GM12878 (cell line): ENCODE data around the gene EXOC4. TPM values are rescaled to one million over a fixed set of nuclear protein-coding genes. Genes with fewer than 3 reads are reported as not detected.

Experiments
- ATAC-seq: fragments of 200-7000 bp; cut with Tn5 transposase; 3 replicates; pipeline ENCODE4 v1.9.1; 2020; ENCODE audit warnings: mild to moderate bottlenecking, moderate library complexity
- BruUV-seq: library from RNA; stranded (reverse); fragments of 400-500 nt; replicated peaks from 2 replicates; lab custom pipeline; 2021; lab: Mats Ljungman, UMichigan
- CTCF ChIA-PET: fragments of 300-600 bp; sonication (Branson Sonifier 250); formaldehyde crosslinking; extraction: SDS; loops from one replicate; lab custom pipeline; 2021; ENCODE audit warnings: inconsistent platforms; lab: Yijun Ruan, JAX
- POLR2A ChIA-PET: fragments of 350-600 bp; formaldehyde crosslinking; extraction: SDS; loops from one replicate; lab custom pipeline; 2021; ENCODE audit warnings: inconsistent platforms; lab: Charles Lee
- RAD21 ChIA-PET: fragments of 300-600 bp; sonication (Branson Sonifier 250); formaldehyde crosslinking; loops from one replicate; lab custom pipeline; 2023; ENCODE audit warnings: antibody characterized with exemption; ENCODE audit not compliant: unreplicated experiment; lab: Charles Lee
- SMC1A ChIA-PET: fragments of 300-600 bp; sonication (Branson Sonifier 250); formaldehyde crosslinking; loops from one replicate; lab custom pipeline; 2023; ENCODE audit not compliant: unreplicated experiment, uncharacterized antibody; lab: Charles Lee
- DNase-seq: peaks from one replicate; pipeline ENCODE4 v3.0.0-alpha.2; 2011; ENCODE audit warnings: low read depth, low spot score
- FAIRE-seq: peaks from 3 replicates; lab custom pipeline; 2011; peaks lifted over from hg19 to GRCh38; lab: Jason Lieb, UNC
- H2AFZ ChIP-seq: 2 replicates; pipeline ENCODE4 v1.6.0; 2011; ENCODE audit warnings: low read depth, low read length, control low read depth; ENCODE audit not compliant: control insufficient read depth
- H3K27ac ChIP-seq: 2 replicates; pipeline ENCODE4 v1.5.1; 2011; ENCODE audit warnings: control low read depth; ENCODE audit not compliant: control insufficient read depth, insufficient read depth
- H3K27me3 ChIP-seq, 2 experiments: replicated peaks in 1 of 2; 2 replicates each; pipeline versions ENCODE4 v1.6.0 to v1.6.1; 2011; ENCODE audit warnings: low read length in 1 of 2; ENCODE audit not compliant: control insufficient read depth in 2 of 2, insufficient read depth in 2 of 2
- H3K36me3 ChIP-seq, 2 experiments: 2 replicates each; pipeline ENCODE4 v1.5.1; 2011; ENCODE audit warnings: low read length in 1 of 2; ENCODE audit not compliant: control insufficient read depth in 2 of 2, insufficient read depth in 2 of 2
- H3K4me1 ChIP-seq: 2 replicates; pipeline ENCODE4 v1.6.1; 2011; ENCODE audit warnings: mild to moderate bottlenecking, low read length, moderate library complexity, mixed read lengths; ENCODE audit not compliant: control insufficient read depth, insufficient read depth
- H3K4me2 ChIP-seq: 2 replicates; pipeline ENCODE4 v1.6.0; 2011; ENCODE audit warnings: control low read depth; ENCODE audit not compliant: control insufficient read depth, insufficient read depth
- H3K4me3 ChIP-seq: fragments of 200-600 bp; sonication (generic); 2 replicates; pipeline ENCODE4 v1.5.1; 2016
- H3K79me2 ChIP-seq: 2 replicates; pipeline ENCODE4 v1.6.0; 2011; ENCODE audit warnings: low read length; ENCODE audit not compliant: control insufficient read depth, insufficient read depth
- H3K9ac ChIP-seq: 2 replicates; pipeline ENCODE4 v1.8.0; 2011; ENCODE audit warnings: low read length, control low read depth, mixed read lengths; ENCODE audit not compliant: control insufficient read depth, insufficient read depth
- H3K9me3 ChIP-seq: replicated peaks from 3 replicates; pipeline ENCODE4 v1.5.1; 2011; ENCODE audit warnings: mild to moderate bottlenecking, low read length; ENCODE audit not compliant: control insufficient read depth, insufficient read depth
- H4K20me1 ChIP-seq: 2 replicates; pipeline ENCODE4 v1.6.0; 2011; ENCODE audit not compliant: control insufficient read depth, insufficient read depth
- ASH2L ChIP-seq: fragments of 300-600, 200-600 bp; sonication (generic); IDR thresholded peaks from 2 replicates; pipeline ENCODE4 v1.6.1; 2017; ENCODE audit warnings: low read depth, mild to moderate bottlenecking, borderline replicate concordance
- BHLHE40 ChIP-seq, 2 experiments: fragments of 450-650 bp in 1 of 2; IDR thresholded peaks; 2 replicates each; pipeline ENCODE4 v1.6.1; 2011 to 2017; ENCODE audit warnings: low read depth in 2 of 2, borderline replicate concordance in 1 of 2, improper control_type of control experiment in 1 of 2, low read length in 1 of 2, mild to moderate bottlenecking in 1 of 2
- CBFB ChIP-seq: IDR thresholded peaks from 2 replicates; pipeline ENCODE4 v1.6.1; 2016; ENCODE audit warnings: antibody characterized with exemption, low read depth
- CEBPB ChIP-seq, 2 experiments: fragments of 150-350 bp in 1 of 2; IDR thresholded peaks; 2 replicates each; pipeline ENCODE4 v1.6.1; 2012 to 2014; ENCODE audit warnings: low read depth in 2 of 2, low read length in 2 of 2, borderline replicate concordance in 1 of 2, inconsistent platforms in 1 of 2
- JUND ChIP-seq: IDR thresholded peaks from 2 replicates; pipeline ENCODE4 v1.6.1; 2012; ENCODE audit warnings: low read depth, mild to moderate bottlenecking, low read length, improper control_type of control experiment, moderate library complexity
- MAX ChIP-seq: IDR thresholded peaks from 2 replicates; pipeline ENCODE4 v1.6.1; 2012; ENCODE audit warnings: low read depth, low read length, improper control_type of control experiment
- NFYB ChIP-seq: IDR thresholded peaks from 2 replicates; pipeline ENCODE4 v1.6.1; 2011; ENCODE audit warnings: low read depth, mild to moderate bottlenecking, low read length, improper control_type of control experiment, moderate library complexity; ENCODE audit not compliant: insufficient read depth
- NRF1 ChIP-seq: conservative IDR thresholded peaks from 2 replicates; pipeline ENCODE4 v1.6.1; 2011; ENCODE audit warnings: mild to moderate bottlenecking, low read depth, low read length, improper control_type of control experiment
- PRDM15 ChIP-seq: fragments of 450-650 bp; formaldehyde crosslinking; IDR thresholded peaks from 2 replicates; pipeline ENCODE4 v1.4.0; 2020; ENCODE audit warnings: mild to moderate bottlenecking, moderate library complexity
- SMAD5 ChIP-seq: IDR thresholded peaks from 2 replicates; pipeline ENCODE4 v1.6.1; 2016; ENCODE audit warnings: antibody characterized with exemption, low read depth
- SRF ChIP-seq, 2 experiments: IDR thresholded peaks; 2 replicates each; pipeline ENCODE4 v1.6.1; 2011; ENCODE audit warnings: low read depth in 2 of 2, low read length in 2 of 2, mild to moderate bottlenecking in 1 of 2, moderate library complexity in 1 of 2
- TBL1XR1 ChIP-seq: IDR thresholded peaks from 2 replicates; pipeline ENCODE4 v1.6.1; 2012; ENCODE audit warnings: low read depth, low read length, improper control_type of control experiment
- TCF7 ChIP-seq: IDR thresholded peaks from 2 replicates; pipeline ENCODE4 v1.6.1; 2014; ENCODE audit warnings: antibody characterized with exemption, borderline replicate concordance
- WGBS: methylation state at CpG from one replicate; pipeline ENCODE4 v1.1.6; 2016; ENCODE audit warnings: low lambda C conversion rate; ENCODE audit not compliant: insufficient replicate concordance, insufficient coverage; ENCODE audit errors: missing lambda C conversion rate; 5-methylcytosine and 5-hydroxymethylcytosine counted together
- in situ Hi-C: fragments of 300-500 bp; cut with MboI; formaldehyde crosslinking; loops from 9 replicates; pipeline ENCODE4 v1.14.3; 2018; ENCODE audit warnings: mixed read lengths
- intact Hi-C: fragments of 100-400 bp; cut with micrococcal nuclease; formaldehyde crosslinking; loops from one replicate; pipeline ENCODE4 v1.14.2; 2022; ENCODE audit not compliant: unreplicated experiment
- polyA plus RNA-seq, 11 experiments: library from polyadenylated mRNA; depleted of rRNA in 4 of 11; unstranded in 6 of 11; stranded (reverse) in 5 of 11; fragments of >200 nt; fragmentation: Nextera tagmentation in 4 of 11; fragmentation: Illumina TruSeq in 1 of 11; extraction: Ambion mirVana in 4 of 11; extraction: Trizol in 1 of 11; gene quantifications; 1 replicate in 1 of 11; 2 replicates in 10 of 11; pipeline versions ENCODE4 v1.2.1 to v1.2.3, GENCODE V29; 2011 to 2016; ENCODE audit warnings: inconsistent platforms in 2 of 11, missing spikeins in 2 of 11, low read depth in 1 of 11
- total RNA-seq, 4 experiments: library from RNA; depleted of rRNA in 3 of 4; stranded (reverse); fragments of >200 nt in 3 of 4; fragmentation: Illumina TruSeq in 1 of 4; extraction: Trizol in 1 of 4; gene quantifications; 2 replicates each; pipeline versions ENCODE4 v1.2.1 to v1.2.3, GENCODE V29; 2013 to 2021
- TF ChIP-seq, protein P1 (sequence below): fragments of 450-650 bp; IDR thresholded peaks from 2 replicates; pipeline ENCODE4 v1.6.1; 2016; ENCODE audit warnings: mild to moderate bottlenecking, moderate library complexity, borderline replicate concordance

EXOC4 gene
- total and polyA plus RNA-seq, 10 of the 15 experiments (the other 5 are each of a cell fraction or from before 2014, with no cell fraction given), result 13.2 to 44.5 (median 29.6) TPM

DNA sequence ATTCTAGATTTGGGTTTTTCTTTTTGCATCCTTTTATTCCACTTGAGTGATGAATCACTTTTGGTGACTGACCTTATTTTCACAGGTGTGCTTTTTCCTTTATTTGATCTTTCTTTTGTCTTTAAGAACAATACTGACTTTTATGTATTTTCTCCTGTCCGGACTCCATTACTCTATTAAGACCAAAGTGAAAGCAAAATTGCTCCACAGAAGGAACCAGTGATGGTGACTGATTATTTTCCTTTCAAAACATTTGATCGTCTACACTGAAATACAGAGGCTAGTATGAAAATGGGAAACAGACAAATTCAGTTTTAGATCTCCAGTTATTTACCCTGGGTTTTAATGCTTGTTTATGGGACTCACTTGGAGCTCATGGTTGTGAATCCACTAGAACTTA lies 15.5 kb downstream of the EXOC4 start (continued):
- no peak for TF ChIP-seq PRDM15
- TF ChIP-seq JUND, result no peak

DNA sequence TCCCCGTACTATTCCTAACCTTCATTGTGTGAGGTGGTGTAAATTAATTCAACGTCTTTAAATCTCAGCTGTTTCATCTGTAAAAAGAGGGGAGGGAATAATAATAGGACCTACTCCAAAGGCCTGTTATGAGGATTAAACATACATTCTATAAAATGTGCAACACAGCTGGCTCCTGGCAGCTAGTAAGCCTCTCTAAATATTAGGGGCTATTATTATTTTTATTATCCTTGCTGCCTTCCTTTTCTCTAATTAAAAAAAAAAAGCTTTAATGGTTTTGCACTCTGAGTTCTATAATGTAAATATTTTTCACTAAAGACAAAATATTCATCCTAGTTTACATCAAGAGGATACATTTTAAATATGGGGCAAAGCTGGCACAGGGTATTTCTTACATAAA lies 19.5 kb downstream of the EXOC4 start:
- ChIA-PET RAD21 (no interaction called here), SMC1A (interaction anchor here (0.8 to 1.2 kb wide), 3 partner anchors 10 to 34 kb away, joined by 3 read pairs; partner anchors contain the start of gene EXOC4), POLR2A (no interaction called here), CTCF (interaction anchor here (1.0 to 1.3 kb wide), 2 partner anchors 10 to 162 kb away, joined by 4 read pairs; no protein-coding TSS in a partner anchor)
- no TSS peak for BruUV-seq
- Histone ChIP-seq H2AFZ (no peak overlapping the region), H3K9me3 (no peaks in the 10 kb centered on the region), H3K4me3 (no peak overlapping the region), H3K79me2 (no peaks in the 10 kb centered on the region; the same call in 1 of the 2 replicates), H3K4me1 (no peaks in the 10 kb centered on the region), H4K20me1 (no peaks in the 10 kb centered on the region), H3K36me3 (peaks cover 0 to 9% of the 10 kb centered on the region in 2 experiments; a peak in 2 of 4 replicates), H3K4me2 (no peak overlapping the region), H3K27me3 (no peaks in the 10 kb centered on the region), H3K9ac (no peak overlapping the region), H3K27ac (no peak overlapping the region)
- ATAC-seq (no peak), DNase-seq (no peak), FAIRE-seq (no peak)
- 100% methylated on average over 2 of the region's 2 CpGs for WGBS
- intact Hi-C loops (no loop called here), in situ Hi-C loops (no loop called here)
- TF ChIP-seq TCF7 (no peak), CBFB (no peak), SMAD5 (no peak), TBL1XR1 (no peak), SRF (IDR thresholded peaks at IDR 0.05; ENCODE audit: low read depth in 2 of 2, low read length in 2 of 2) (no peak), ASH2L (no peak), CEBPB (IDR thresholded peaks at IDR 0.05; ENCODE audit: borderline replicate concordance in 1 of 2, low read depth in 2 of 2, low read length in 2 of 2) (no peak), NRF1 (no peak), BHLHE40 (IDR thresholded peaks at IDR 0.05; ENCODE audit: borderline replicate concordance in 1 of 2, low read depth in 2 of 2, low read length in 1 of 2) (no peak), MAX (no peak), NFYB (no peak)
- TF ChIP-seq, protein P1, sequence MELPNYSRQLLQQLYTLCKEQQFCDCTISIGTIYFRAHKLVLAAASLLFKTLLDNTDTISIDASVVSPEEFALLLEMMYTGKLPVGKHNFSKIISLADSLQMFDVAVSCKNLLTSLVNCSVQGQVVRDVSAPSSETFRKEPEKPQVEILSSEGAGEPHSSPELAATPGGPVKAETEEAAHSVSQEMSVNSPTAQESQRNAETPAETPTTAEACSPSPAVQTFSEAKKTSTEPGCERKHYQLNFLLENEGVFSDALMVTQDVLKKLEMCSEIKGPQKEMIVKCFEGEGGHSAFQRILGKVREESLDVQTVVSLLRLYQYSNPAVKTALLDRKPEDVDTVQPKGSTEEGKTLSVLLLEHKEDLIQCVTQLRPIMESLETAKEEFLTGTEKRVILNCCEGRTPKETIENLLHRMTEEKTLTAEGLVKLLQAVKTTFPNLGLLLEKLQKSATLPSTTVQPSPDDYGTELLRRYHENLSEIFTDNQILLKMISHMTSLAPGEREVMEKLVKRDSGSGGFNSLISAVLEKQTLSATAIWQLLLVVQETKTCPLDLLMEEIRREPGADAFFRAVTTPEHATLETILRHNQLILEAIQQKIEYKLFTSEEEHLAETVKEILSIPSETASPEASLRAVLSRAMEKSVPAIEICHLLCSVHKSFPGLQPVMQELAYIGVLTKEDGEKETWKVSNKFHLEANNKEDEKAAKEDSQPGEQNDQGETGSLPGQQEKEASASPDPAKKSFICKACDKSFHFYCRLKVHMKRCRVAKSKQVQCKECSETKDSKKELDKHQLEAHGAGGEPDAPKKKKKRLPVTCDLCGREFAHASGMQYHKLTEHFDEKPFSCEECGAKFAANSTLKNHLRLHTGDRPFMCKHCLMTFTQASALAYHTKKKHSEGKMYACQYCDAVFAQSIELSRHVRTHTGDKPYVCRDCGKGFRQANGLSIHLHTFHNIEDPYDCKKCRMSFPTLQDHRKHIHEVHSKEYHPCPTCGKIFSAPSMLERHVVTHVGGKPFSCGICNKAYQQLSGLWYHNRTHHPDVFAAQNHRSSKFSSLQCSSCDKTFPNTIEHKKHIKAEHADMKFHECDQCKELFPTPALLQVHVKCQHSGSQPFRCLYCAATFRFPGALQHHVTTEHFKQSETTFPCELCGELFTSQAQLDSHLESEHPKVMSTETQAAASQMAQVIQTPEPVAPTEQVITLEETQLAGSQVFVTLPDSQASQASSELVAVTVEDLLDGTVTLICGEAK, result no peak
